Hepatocyte (in vitro differentiated cells): ENCODE measurements around the gene MIX23.

Source experiments
- CTCF ChIP-seq: fragments of 200-600 bp; sonication (generic); IDR thresholded peaks from 2 replicates; pipeline ENCODE4 v1.5.1; 2016; ENCODE audit warnings: antibody characterized with exemption, mild to moderate bottlenecking; ENCODE audit not compliant: poor library complexity
- EZH2 ChIP-seq: fragments of 200-600 bp; sonication (generic); IDR thresholded peaks from 2 replicates; pipeline ENCODE4 v1.6.1; 2016; ENCODE audit warnings: antibody characterized with exemption, mild to moderate bottlenecking, borderline replicate concordance
- EZH2phosphoT487 ChIP-seq: fragments of 200-600 bp; sonication (generic); IDR thresholded peaks from one replicate; pipeline ENCODE4 v1.6.1; 2018; ENCODE audit warnings: antibody characterized with exemption, mild to moderate bottlenecking, low read depth, moderate library complexity; ENCODE audit not compliant: unreplicated experiment, severe bottlenecking

GRCh38 chr3:122343654-122344053, 39.4 kb downstream of the MIX23 start:
- TF ChIP-seq CTCF (no peak), EZH2 (no peak), EZH2phosphoT487 (no peak)
